Stimulated activated CD4-positive, alpha-beta T cell treated with anti-CD3 and anti-CD28 coated beads, TNF-alpha, amount 100 ng/mL, for 48 hours (primary cell): Measurements from ENCODE around the gene PDZD4.
"Not testable (repeated sequence)": the region's sequence is repeated elsewhere in the genome, so short reads cannot be mapped to it uniquely, and the experiment has no call there.

ENCODE experiments used
- DNase-seq, 3 donors: peaks; one replicate each; pipeline ENCODE4 v3.0.0-alpha.2; 2020; ENCODE audit warnings: low read depth in 3 of 3

PDZD4 gene

GRCh38 chrX:153844509-153845082 is 14.3 kb upstream of the PDZD4 start:
- DNase-seq = no peak

- DNase-seq = no peak
Measured at GRCh38 chrX:153836921-153837320, 6.6 kb upstream of the PDZD4 start.

- DNase-seq = no peak
Measured at GRCh38 chrX:153832728-153833127, 2.4 kb upstream of the PDZD4 start.

- no peak for DNase-seq
Measured at GRCh38 chrX:153831429-153832150, 1.2 kb upstream of the PDZD4 start.

- DNase-seq = no peak
Measured at GRCh38 chrX:153830640-153831428, 490 bp upstream of the PDZD4 start.

- DNase-seq = no peak
Measured at GRCh38 chrX:153829549-153829798, 870 bp downstream of the PDZD4 start.

GRCh38 chrX:153828723-153829548 is 1.4 kb downstream of the PDZD4 start:
- no peak for DNase-seq

GRCh38 chrX:153828308-153828707 is 2.0 kb downstream of the PDZD4 start:
- no peak for DNase-seq

- DNase-seq = no peak
Measured at GRCh38 chrX:153827903-153828302, 2.4 kb downstream of the PDZD4 start.

- no peak for DNase-seq
Measured at GRCh38 chrX:153827016-153827415, 3.3 kb downstream of the PDZD4 start.

GRCh38 chrX:153825042-153825441 is 5.3 kb downstream of the PDZD4 start:
- DNase-seq = no peak

GRCh38 chrX:153824348-153824747 is 6.0 kb downstream of the PDZD4 start:
- DNase-seq = no peak

- DNase-seq = no peak
Measured at GRCh38 chrX:153821066-153821465, 9.3 kb downstream of the PDZD4 start.

- DNase-seq = no peak
Measured at GRCh38 chrX:153820601-153821000, 9.7 kb downstream of the PDZD4 start.

- no peak for DNase-seq
Measured at GRCh38 chrX:153819384-153820040, 10.8 kb downstream of the PDZD4 start.

- peak in 1 of 3 donors; percentile 47 for DNase-seq
Measured at GRCh38 chrX:153818571-153819383, 11.6 kb downstream of the PDZD4 start.

- not testable (repeated sequence) for DNase-seq
Measured at GRCh38 chrX:153818064-153818463, 12.3 kb downstream of the PDZD4 start.

GRCh38 chrX:153816831-153817690 is 13.3 kb downstream of the PDZD4 start:
- DNase-seq = no peak

- DNase-seq = no peak
Measured at GRCh38 chrX:153814591-153815315, 15.6 kb downstream of the PDZD4 start.
